Measurements from ENCODE around the gene TXNRD3. TPM values are rescaled to one million over a fixed set of nuclear protein-coding genes. Genes with fewer than 3 reads are reported as not detected.
A peak's percentile ranks its signal among the peaks of the same experiment; 100 is the strongest.

TXNRD3 gene
- polyA plus RNA-seq, 3 donors: 0.57 to 1.7 (median 0.90) TPM

GRCh38 chr3:126667631-126668449, 12.9 kb upstream of the TXNRD3 start:
- no peak overlapping the region for H3K9ac ChIP-seq (ENCODE audit: insufficient read depth, low read length, poor library complexity, severe bottlenecking)
- H3K27ac ChIP-seq (ENCODE audit: low read depth in 1 of 2, low read length in 2 of 2): no peak overlapping the region
- H3K9me3 ChIP-seq (replicated peaks in 1 of 2; ENCODE audit: control insufficient read depth in 1 of 2, insufficient read depth in 1 of 2, low read length in 2 of 2): peaks cover 0 to 13% of the 10 kb centered on the region in 2 donors
- no peaks in the 10 kb centered on the region for H3K36me3 ChIP-seq (replicated peaks in 1 of 2; ENCODE audit: control insufficient read depth in 1 of 2, insufficient read depth in 2 of 2, low read length in 2 of 2)
- intact Hi-C loops (cut with micrococcal nuclease): no loop called here
- H3K79me2 ChIP-seq (ENCODE audit: insufficient read depth, low read length): no peaks in the 10 kb centered on the region
- Mint-ChIP-seq H3K27ac (peak overlapping the region in 1 of 7 donors; percentile 32), H3K9me3 (peaks cover 0 to 12% (median 5%) of the 10 kb centered on the region in 7 donors), H3K36me3 (no peaks in the 10 kb centered on the region), H3K4me3 (no peak overlapping the region), H3K27me3 (ENCODE audit: low read depth in 3 of 3) (peaks cover 3 to 11% (median 3%) of the 10 kb centered on the region in 3 donors), H3K4me1 (peaks cover 4% of the 10 kb centered on the region)
- H2AFZ ChIP-seq (ENCODE audit: insufficient read depth, low read depth, low read length, poor library complexity, severe bottlenecking): no peak overlapping the region
- H3K27me3 ChIP-seq (ENCODE audit: control insufficient read depth in 2 of 2, insufficient read depth in 2 of 2, low read length in 2 of 2): no peaks in the 10 kb centered on the region
- no peak for DNase-seq
- no peaks in the 10 kb centered on the region for H4K20me1 ChIP-seq (ENCODE audit: insufficient read depth, low read length)
- H3K4me2 ChIP-seq (replicated peaks; ENCODE audit: extremely low read depth, low read length, poor library complexity, severe bottlenecking): no peak overlapping the region
- H3K4me3 ChIP-seq (replicated peaks in 1 of 3; ENCODE audit: low read depth in 2 of 3, low read length in 3 of 3): no peak overlapping the region
- no peaks in the 10 kb centered on the region for H3K4me1 ChIP-seq (ENCODE audit: control insufficient read depth in 1 of 2, insufficient read depth in 2 of 2, low read length in 2 of 2)
- WGBS (ENCODE audit: insufficient coverage): 94% methylated on average over 15 of the region's 15 CpGs
- TF ChIP-seq, protein P1, sequence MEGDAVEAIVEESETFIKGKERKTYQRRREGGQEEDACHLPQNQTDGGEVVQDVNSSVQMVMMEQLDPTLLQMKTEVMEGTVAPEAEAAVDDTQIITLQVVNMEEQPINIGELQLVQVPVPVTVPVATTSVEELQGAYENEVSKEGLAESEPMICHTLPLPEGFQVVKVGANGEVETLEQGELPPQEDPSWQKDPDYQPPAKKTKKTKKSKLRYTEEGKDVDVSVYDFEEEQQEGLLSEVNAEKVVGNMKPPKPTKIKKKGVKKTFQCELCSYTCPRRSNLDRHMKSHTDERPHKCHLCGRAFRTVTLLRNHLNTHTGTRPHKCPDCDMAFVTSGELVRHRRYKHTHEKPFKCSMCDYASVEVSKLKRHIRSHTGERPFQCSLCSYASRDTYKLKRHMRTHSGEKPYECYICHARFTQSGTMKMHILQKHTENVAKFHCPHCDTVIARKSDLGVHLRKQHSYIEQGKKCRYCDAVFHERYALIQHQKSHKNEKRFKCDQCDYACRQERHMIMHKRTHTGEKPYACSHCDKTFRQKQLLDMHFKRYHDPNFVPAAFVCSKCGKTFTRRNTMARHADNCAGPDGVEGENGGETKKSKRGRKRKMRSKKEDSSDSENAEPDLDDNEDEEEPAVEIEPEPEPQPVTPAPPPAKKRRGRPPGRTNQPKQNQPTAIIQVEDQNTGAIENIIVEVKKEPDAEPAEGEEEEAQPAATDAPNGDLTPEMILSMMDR (IDR thresholded peaks at IDR 0.05): no peak

DNA sequence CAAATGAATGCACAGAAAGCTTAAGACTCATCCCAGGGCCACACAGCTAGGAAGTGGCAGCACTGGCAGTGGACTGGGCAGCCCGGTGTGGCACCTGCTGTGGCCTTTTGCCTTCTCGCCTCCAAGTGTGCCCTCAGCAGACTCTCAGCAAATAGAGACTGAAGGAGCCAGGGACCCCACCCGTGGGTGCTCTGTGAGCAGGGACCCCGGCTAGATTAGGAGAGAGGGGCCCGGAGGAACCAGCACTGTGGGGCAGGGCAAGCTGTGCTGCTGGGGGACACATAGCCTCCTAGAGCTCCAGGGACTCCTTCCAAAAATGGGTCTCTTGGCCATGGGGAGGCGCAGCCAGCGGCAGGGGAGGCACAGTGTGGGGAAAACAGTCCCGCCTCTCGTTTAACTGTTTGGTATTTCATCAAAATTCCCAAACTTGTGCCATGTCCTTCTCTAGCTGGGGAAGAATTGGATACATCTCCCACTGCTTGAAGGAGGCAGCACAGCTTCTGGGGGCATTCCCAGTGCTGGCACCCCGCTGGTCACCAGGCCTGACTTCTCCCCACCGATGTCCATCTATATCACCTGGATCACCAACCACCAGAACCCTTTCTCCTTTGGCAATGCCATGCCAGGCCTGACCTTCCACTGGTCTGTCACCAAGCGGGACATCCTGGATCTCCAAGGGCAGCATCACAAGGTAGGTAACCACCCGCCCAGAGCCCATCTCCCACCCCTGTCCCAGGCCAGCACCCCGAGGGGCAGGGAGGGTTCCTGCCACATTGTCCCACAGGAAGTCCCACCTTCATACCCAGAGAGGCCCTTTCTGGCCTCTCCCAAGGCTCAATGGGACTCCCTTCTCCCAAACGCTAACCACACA, 12.0 kb upstream of the TXNRD3 start:
- H3K27me3 ChIP-seq (ENCODE audit: control insufficient read depth in 2 of 2, insufficient read depth in 2 of 2, low read length in 2 of 2): no peaks in the 10 kb centered on the region
- peaks cover 4% of the 10 kb centered on the region for H3K4me1 Mint-ChIP-seq

More for the DNA sequence above, 12.0 kb upstream of the TXNRD3 start:
- TF ChIP-seq, protein P1 (IDR thresholded peaks at IDR 0.05): no peak
- Histone ChIP-seq H3K36me3 (replicated peaks in 1 of 2; ENCODE audit: control insufficient read depth in 1 of 2, insufficient read depth in 2 of 2, low read length in 2 of 2) (no peaks in the 10 kb centered on the region), H3K4me2 (replicated peaks; ENCODE audit: extremely low read depth, low read length, poor library complexity, severe bottlenecking) (no peak overlapping the region), H3K4me3 (replicated peaks in 1 of 3; ENCODE audit: low read depth in 2 of 3, low read length in 3 of 3) (no peak overlapping the region), H3K27ac (ENCODE audit: low read depth in 1 of 2, low read length in 2 of 2) (no peak overlapping the region), H3K79me2 (ENCODE audit: insufficient read depth, low read length) (no peaks in the 10 kb centered on the region), H3K4me1 (ENCODE audit: control insufficient read depth in 1 of 2, insufficient read depth in 2 of 2, low read length in 2 of 2) (no peaks in the 10 kb centered on the region), H4K20me1 (ENCODE audit: insufficient read depth, low read length) (no peaks in the 10 kb centered on the region), H3K9me3 (replicated peaks in 1 of 2; ENCODE audit: control insufficient read depth in 1 of 2, insufficient read depth in 1 of 2, low read length in 2 of 2) (peaks cover 0 to 5% of the 10 kb centered on the region in 2 donors), H3K9ac (ENCODE audit: insufficient read depth, low read length, poor library complexity, severe bottlenecking) (no peak overlapping the region), H2AFZ (ENCODE audit: insufficient read depth, low read depth, low read length, poor library complexity, severe bottlenecking) (no peak overlapping the region)
- intact Hi-C loops (cut with micrococcal nuclease): no loop called here
- Mint-ChIP-seq H3K9me3 (peaks cover 0 to 8% (median 4%) of the 10 kb centered on the region in 7 donors), H3K27me3 (ENCODE audit: low read depth in 3 of 3) (peaks cover 3 to 16% (median 5%) of the 10 kb centered on the region in 3 donors), H3K36me3 (no peaks in the 10 kb centered on the region), H3K4me3 (no peak overlapping the region), H3K27ac (peak overlapping the region in 1 of 7 donors; percentile 60)
- 88% methylated on average over 14 of the region's 15 CpGs for WGBS (ENCODE audit: insufficient coverage)
- no peak for DNase-seq
